Muscle of arm (tissue), 12 donors: ENCODE results near the gene MYLK. TPM values are rescaled to one million over a fixed set of nuclear protein-coding genes. Genes with fewer than 3 reads are reported as not detected.

Experiments used
- DNase-seq: peaks from one replicate; pipeline ENCODE4 v3.0.0-alpha.2; 2013
- polyA plus RNA-seq, 12 donors: library from polyadenylated mRNA; unstranded; fragments of 120-200 nt; gene quantifications; one replicate each; pipeline ENCODE4 v1.2.1, GENCODE V29; 2013; ENCODE audit not compliant: insufficient read length in 12 of 12

Gene MYLK
- polyA plus RNA-seq, 12 donors, result 15.4 to 109 (median 22.5) TPM; not detected in 1

DNA sequence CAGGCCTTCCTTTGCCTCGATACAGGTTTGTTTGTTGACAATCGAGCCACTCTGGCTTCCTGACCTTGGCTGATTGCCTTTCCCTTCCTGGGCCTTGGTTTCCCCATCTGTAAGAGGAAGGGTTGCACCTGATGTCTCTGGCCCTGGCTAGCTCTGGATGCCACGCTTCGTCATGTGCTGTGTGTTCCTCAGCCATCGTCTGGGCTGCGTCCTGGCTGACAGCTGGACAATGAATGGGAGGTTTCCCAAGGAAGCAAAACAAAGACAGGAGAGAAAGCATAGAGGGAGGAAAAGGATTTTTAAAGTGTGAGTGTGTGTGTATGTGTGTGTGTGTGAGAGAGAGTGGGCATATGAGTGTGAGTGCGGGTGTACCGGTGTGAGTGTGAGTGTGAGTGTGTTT lies 234.0 kb downstream of the MYLK start:
- DNase-seq, result no peak

DNA sequence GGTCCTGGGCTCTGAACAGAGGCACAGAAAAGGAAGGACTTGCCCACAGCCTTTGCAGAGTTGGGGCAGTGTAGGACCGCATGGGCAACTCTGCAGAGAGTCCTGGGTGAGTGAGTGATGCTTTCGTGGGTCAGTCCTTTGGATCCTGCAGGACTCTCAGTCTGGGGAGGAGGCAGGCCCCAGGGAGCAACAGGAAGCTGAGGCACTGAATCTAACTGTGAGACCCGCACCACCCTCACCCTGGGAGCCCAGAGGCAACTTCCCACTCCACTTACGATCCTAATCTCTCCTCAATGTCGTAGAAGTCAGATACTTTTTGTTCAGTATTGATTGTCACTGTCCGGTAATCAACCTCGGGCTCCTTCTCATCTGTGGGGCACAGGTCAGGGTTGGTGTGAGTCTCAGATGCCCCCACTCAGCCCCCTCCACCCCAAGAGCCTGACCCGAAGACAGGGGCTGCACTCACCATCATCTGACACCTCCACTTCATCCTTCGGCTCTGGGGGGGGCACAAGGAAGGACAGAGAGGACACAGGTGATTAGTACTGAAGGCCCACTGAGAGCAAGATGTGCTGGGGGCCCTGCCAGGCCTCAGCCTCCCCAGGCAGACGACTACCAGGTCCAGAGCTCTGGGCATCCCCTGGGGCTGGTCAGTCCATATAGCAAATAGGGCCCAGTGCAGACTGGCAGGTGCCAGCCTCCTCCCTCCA lies 235.3 kb downstream of the MYLK start:
- no peak for DNase-seq

DNA sequence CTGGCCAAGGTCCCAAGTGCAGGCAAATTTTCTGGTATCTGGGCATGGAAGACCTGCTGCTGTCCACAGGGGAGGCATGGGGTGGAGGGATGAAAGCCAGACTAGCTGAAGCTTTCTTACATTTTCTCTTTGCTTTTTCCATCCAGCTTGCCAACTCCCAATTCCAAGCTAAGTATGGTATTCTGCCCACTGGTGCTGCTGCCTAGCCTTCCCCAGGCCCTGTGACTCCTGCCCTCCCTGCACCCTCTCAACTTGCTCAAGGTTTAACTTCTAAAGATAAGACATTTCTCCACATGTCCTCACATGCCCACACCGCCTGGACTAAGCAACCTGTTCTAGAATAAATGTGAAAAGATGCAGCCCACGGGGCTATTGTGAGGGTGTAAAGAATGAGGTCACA lies 239.8 kb downstream of the MYLK start:
- no peak for DNase-seq

DNA sequence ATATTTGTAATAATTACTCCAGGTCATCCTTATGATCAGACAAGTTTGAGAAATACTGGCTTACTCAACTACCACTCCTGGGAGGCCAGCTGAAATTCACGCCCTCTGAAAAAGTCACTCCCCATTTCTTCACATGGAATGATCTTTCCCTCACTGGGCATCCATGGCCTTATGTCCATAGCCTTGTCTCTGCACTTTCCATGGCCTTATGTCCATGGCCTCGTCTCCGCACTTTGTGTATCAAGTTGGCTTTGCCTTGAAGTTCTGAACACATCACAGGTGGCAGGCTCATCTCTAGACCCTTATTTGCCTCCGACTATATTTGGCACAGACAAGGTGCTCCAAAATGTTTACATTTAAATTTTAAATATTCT lies 241.2 kb downstream of the MYLK start:
- no peak for DNase-seq

DNA sequence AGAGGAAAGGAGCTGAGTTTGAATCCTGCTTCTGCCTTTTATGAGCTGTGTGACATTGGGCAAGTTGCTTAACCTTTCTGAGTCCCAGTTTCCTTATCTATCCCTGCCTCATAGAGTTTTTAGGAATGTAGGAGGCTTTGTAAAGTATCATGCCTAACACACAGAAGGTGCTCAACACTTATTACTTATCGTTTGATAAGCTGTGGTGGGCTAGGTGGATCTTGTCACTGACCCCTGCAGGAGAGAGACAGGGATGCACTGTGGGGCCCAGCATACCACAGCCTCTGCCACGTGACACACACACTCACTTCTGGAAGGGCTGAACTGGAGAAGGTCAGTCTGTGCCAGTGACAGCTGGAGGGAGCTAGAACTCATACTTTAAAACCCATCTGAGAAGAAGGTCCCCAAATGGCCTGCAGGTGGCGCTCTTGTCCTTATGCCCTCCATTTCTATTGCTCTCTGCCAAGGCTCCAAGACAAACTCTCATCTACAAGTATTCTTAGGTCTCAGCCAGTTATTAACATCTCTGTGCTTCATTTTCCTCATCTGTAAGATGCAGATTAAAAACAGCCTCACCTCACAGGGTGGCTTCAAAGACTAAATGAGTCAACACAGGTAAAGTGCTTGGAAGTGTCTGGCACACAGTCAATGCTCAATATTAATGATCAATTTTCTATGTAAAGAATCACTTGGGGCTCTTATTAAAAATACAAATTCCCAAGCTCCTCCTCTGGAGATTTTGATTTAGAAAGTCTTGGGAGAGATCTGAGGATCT lies 241.8 kb downstream of the MYLK start:
- peak; percentile 47 for DNase-seq

DNA sequence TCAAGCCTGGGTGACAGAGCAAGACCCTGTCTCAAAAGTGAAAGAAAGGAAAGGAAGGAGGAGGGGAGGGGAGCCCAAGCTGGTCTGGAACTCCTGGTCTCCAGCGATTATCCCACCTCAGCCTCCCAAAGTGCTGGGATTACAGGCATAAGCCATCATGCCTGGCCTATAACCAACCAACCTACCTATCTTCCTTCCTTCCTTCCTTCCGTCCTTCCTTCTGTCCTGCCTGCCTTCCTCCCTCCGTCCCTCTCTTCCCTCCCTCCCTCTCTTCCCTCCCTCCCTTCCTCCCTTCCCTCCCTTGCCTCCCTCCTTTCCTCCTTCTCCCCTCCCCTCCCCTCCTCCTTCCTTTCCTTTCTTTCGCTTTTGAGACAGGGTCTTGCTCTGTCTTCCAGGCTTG lies 242.6 kb downstream of the MYLK start:
- DNase-seq, result no peak

DNA sequence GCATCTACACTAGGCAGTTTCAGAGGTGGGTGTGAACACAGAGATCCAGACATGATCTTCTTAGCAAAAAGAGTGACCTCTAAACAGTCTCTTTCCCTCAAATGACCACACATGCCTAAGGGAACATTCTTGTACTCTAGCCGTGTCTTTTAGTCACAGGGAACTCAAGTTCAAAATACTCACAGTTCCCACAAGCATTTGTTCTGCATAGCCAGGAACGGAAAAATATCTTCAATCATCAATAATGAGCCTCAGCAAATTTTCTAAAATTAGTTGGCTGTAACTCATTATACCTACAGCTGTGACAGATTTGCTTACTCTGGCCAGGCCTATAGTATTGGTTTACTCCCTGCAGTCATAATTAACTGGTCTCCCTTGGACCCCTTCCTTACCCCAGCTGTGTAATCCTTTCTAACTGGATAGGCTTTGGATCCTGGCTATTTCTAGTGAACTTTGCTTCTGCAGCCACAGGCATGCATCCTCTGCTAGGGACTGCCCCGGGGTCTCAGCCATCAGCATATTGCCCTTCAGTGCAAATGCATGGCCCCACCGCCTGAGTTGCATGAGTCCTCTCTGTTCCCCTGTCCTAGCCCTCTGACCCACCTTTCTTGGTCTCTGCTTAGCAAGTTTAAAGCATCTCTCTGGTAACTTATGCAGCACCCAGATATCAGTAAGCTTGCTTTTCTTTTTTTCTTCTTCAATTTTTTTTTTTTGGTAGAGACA lies 243.2 kb downstream of the MYLK start:
- DNase-seq, result no peak

DNA sequence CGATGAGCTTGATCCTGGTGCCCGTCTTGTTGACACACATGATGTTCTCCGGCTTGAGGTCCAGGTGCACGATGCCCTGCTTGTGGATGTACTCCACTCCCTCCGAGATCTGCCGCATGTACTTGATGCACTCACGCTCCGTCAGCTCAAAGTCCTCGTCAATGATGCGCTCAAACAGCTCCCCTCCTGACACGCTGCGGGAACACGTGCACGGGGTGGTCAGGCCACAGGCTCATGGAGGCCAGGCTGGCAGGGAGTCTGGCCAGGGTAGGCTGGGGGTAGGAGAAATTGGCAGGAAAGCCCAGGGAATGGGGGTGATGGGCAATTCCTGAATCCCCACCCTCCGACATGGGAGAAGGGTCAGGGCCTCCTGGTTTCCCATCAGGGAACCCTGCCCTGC lies 243.8 kb downstream of the MYLK start:
- no peak for DNase-seq

DNA sequence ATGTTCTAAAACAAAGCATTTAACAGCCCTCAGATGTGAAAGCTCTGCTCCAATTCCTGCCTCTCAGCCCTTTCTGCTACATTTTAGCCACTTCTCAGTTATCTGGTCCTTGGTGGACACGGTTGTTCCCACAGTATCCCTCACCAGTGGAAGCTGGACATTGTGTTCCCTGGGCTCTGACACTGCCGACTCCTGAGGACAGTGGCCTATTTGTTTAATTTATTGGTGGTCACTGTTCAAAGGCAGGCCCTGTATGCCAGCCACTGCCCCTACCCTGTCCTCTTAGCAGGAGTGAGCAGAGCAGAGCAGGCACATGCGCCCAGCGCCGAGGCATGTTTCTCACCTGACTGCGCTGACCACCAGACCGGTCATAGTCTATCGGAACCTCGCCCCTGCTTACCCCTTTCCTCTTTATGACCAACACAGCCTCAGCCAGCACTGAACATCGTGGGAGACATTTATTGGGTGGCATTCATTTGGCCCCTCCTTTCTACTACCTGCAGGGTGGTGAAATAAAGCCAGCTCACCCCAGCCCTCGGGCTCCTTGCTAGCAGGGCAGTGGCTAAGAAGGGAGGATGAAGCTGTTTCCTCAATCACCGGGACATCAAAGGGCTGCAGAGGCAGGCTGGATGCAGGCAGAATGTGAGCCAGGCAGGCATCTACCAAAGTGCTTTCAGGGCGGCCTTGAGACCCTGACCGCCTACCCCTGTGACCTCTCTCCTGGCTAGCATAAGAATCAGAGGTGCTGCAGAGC lies 245.0 kb downstream of the MYLK start:
- no peak for DNase-seq

DNA sequence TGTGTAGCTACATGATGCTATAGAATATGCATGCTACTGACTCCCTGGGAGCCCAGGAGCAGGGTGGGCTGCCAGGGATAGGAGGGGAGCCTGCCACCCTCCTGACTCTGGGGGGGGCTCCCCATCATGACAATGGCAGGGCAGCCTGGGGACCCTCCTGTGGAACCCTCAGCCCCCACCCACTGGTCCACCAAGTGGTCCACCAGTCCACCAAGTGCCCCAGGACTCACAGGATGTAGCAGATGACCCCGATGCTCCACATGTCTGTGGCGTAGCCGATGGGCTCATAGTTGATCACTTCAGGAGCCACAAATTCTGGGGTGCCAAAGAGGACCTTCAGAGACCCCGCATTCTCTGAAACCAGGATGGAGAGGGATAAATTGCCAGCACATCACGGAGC lies 246.3 kb downstream of the MYLK start:
- no peak for DNase-seq

DNA sequence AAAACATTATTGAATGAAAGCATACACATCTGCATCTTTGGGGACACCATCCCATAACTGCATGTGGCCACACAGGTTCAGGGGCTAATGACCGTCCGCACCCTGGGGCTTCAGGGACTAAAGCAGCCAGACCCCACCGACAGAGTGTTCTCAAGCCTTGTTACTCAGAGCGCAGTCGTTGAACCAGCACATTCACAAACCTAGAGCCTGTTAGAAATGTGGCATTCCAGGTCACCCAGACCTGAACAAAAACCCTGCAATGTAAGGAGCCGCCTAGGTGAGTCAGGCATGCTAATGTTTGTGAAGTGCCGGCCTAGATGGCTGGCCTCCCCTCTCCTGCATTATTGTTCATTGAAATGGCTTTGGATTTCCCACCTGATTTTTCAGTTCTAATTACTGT lies 247.0 kb downstream of the MYLK start:
- DNase-seq, result no peak

DNA sequence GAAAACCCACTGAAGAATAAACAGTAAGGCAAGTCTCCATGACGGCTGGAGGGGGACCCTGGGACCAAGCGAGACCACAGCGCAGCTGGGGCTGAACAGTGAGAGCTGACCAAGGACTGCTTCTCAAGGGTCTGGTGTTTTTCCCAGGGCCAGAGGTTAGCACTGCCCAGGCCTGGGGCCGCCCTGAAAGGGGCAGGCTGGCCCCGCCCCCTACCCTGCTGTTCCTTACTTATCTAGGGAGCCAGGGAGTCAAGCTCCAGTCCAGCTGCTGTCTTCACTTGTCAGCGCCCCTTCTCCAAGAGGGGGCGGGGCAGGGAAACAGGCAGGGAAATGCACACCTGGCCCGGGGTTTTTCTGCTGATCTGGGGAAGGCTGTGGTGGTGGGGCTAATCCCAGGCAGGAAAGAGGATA lies 247.7 kb downstream of the MYLK start:
- no peak for DNase-seq

DNA sequence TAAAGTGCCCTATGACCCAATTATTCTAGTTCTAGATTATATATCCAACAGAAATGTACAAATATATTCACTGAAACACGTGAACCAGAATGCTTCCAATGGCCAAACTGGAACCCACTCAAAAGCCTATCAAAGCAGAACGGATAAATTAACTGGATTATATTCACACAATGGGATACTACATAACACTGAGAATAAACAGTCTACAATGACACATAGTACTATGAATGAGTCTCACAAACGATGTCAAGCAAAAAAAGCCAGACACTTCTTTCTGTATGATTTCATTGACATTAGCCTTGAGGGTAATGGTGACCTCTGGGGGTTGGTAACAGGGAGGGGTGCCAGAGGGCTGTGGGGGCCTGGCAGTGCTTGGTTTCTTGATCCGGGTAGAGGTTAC lies 248.4 kb downstream of the MYLK start:
- DNase-seq, result no peak

DNA sequence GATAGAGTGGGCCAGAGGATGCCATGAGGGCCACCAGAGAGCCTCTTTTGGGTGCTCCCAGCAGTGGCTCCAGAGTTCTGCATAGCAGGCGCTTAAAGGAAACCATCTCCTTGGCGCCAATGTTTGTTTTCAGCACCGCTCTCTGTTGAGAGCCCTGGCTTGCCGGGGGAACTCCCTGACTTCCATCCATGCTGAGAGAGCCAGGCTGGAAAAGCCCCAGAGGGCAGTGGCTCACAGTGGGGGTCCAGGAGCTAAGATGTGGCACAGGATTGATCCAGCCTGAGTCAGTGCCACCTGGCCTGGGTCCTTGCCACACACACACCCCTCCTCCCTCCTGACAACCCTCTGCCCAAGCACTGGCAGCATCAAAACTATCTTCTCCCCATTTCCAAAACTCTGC lies 248.9 kb downstream of the MYLK start:
- DNase-seq, result no peak

DNA sequence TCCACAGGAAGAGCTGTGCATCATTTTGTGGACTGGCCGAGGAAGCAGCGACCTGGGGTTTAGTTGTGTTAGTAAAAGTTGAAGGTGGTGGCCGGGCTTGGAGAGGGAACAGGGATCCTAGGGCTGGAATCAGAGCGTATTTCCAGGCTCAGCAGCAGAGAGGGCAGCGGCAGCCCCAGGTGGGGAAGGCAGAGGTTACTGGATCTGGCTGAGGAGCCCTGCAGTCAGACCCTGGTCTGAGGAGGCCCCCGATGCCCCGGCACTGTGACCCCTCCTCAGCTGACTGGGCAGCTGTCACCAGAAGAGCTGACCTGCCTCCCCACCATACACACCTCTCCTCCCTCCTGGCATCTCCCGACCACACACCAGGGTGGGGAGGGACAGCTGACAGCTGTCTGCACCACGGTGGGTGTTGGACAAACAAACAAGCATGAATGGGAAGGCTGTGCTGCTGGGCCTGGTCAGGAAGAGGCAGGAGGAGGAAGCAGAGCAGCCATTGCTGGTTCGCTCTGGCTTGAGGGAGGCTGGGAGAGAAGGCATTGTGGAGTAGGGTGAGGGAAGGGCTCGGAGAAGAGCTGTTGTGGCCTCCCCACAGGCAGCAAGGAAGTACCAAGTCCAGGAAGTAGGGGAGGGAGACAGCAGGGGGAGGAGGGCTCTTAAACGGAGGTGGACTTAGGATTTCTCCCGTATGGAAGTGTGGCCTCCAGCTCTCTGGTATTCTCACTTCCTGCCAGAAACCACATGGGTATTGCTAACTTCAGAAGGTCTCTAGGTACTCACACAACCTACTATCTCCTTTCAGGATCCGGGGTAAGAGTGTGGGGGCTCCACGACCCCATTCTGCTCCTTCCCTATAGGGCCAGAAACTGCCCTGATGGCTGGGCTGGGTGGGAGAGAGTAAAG lies 249.7 kb downstream of the MYLK start:
- no peak for DNase-seq

DNA sequence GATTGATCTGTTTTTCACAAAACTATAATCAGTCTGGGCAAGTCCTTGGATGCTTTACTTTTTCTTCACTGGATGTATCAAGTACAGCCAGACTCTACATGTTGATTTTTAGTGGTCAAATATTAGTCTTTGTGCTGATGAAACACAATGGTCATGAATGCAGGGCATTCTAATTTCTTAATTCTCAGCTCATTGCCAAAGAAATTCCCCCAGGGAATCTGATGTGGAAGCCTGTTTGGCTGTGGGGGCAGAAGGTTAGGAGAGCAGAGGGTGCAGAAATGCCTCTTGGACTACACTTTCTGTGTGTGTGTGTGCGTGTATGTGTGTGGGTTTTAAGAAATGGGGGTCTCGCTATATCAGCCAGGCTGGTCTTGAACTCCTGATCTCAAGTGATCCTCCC lies 250.6 kb downstream of the MYLK start:
- no peak for DNase-seq

DNA sequence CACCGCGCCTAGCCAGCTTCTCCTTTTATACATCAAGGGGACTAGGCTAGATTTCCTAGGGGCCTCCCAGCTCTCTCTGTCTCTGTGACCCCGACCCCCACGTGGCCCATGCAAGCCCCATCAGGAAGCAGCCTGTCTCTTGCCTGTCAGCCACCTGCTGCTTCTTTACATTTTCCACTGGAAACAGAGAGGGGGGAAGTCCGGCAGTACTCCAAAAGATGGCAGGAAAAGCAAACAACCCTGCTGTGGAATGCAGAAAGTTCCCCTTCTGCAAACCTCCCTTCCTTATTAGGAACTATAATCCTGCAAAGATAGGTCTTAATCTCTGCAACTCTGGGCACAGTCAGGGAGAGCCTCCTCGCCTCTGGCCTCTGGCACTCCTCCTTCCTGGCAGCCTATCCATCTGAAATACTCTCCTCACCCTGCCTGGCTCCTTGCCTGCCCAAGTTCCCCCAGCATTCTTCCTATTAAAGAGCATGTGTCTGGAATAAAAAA lies 251.9 kb downstream of the MYLK start:
- no peak for DNase-seq

DNA sequence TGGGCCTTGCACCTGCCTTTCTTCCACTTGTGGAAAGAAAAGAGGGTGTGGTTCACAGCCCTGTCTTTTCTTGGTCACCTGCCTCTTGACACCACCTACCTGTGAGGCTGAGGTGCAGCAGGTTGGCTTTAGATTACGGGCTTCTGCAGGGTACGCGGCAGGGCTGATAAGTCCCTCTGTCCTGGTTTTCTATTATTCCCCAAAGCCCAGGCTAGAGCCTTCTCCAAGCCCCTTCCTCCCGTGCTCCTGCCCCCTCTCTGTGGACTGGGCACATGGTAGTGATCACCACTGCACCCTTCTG lies 254.4 kb downstream of the MYLK start:
- DNase-seq, result no peak

DNA sequence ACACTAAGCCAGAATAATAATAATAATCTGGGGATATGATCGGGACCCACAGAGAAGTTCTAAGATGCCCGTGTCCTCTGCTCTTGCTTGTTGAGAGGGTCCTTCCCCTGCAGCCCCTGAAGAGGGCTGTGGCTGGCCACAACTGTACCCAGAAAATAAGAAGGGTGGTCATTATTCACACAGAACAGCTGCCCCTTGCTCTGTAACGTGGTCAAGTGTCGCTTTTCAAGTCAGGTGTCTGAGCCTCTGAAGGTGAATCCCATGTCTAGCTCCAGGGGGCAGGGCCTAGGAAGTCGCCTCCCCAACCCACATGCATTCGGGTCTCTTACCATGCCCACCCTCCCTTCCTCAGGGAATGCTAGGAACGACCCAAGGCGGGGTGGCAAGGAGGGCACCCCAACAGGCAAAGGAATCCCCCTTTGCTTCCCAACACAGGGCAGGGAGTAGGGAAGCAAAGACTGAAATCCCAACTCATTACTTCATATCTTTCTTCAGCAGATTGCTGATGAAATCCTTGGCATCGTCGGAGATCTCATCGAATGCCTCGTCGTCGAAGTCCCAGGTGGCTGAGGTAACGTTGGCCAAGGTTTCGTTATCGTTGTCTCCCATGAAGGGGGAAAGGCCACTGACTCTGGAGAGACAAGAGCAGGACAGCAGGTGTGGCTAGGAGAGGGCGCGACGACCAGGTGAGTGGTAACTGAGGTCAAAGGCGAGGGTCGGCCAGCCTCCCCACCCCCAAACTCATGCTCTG lies 255.0 kb downstream of the MYLK start:
- DNase-seq, result no peak
